Endometrial microvascular endothelial cells (primary cell): ENCODE data around the gene DOK1. TPM values are rescaled to one million over a fixed set of nuclear protein-coding genes. Genes with fewer than 3 reads are reported as not detected.

ENCODE experiments used
- in situ Hi-C: cut with HindIII; loops from 2 replicates; pipeline ENCODE4 v1.10.0; 2017; ENCODE audit warnings: low sequenced_read_pairs, low pct_unique_long_range_greater_than_20kb; ENCODE audit errors: inconsistent ontology term
- total RNA-seq: library from RNA; depleted of rRNA; stranded (reverse); fragments of >200 nt; gene quantifications from one replicate; pipeline ENCODE4 v1.2.3, GENCODE V29; 2015; ENCODE audit errors: inconsistent ontology term

Gene DOK1
- total RNA-seq, 1 donor from 2014 or later = 9.1 TPM

DNA sequence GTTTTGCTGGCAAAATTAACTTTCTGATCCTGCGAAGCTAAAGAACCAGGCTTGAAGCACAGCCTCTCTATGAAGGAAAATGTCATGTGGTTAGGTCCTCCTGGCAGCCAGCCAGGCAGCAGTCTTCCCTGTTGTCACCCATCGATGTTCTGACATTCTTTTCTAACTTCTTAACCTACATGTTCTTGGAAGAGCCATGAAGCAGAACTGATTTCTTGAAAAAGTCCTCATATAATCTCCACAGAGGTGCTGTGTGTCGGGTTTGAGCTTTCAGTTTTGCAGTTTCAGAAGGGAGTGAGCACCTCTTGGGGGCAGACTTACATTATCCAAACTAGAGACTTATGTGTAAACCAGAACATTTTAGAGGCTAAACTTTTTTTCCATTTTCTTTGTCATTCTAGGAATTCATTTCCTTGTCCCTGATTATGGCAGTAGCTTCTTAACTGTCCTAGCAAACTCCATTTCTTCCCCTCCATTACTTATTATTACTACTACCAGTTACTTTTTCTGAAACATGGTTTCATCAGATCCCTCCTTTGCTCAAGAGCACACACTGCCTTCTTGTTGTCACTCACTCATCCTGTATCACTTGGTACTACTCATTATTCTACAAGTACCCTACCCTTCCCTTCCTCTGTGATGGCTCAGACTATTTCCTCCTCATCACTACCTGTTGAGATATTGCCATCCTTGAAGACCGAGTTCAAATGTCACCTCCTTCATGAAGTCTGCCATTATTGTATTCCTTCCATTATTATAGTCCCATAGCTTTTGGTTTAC lies 31.1 kb downstream of the DOK1 start:
- in situ Hi-C loops = no loop called here

DNA sequence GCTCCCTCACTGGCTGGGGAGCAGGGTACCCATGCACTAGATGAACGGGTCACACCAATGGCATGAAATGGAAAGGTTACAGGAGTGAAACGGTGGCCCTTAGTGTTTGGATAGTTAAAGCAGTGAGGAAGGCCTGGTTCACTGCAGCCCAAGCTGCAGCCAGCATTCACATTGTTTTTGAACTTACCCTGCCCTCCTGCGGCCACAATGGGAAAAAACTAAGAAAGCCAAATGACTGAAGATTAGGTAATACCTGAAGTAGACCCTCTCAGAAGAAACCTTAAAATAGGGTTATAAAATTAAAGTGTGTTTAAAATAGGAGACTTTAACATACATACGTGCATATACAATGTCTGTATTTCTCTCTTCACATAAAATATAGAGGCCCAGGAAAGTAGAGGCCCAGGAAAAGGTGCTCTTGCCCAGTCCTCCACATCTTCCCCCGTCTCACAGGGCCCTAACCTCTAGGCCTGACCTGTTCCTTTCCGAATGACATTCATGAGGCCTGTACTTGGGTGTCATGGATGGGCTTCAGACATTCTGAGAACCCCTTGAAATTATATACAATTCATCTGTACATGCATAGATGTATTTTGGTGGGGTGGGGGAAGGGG lies 33.3 kb downstream of the DOK1 start:
- in situ Hi-C loops = no loop called here

DNA sequence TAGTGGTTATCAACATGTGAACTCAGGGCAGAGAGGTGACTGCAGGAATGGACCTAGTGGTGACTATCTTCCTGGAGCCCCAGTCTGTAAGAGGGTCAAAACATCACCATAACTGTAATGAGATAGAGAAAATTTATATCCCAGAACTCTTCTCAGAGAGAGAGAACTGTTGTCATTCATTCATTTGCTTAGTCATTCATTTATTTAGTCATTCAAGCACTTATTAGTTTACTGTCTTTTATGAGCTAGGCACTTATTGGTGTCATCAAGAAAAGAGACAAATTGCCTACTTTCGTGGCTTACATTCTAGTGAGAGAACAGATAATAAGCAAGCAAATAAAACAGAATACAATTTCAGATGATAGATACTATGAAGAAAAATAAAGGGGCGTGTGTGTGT lies 34.1 kb downstream of the DOK1 start:
- in situ Hi-C loops = no loop called here

DNA sequence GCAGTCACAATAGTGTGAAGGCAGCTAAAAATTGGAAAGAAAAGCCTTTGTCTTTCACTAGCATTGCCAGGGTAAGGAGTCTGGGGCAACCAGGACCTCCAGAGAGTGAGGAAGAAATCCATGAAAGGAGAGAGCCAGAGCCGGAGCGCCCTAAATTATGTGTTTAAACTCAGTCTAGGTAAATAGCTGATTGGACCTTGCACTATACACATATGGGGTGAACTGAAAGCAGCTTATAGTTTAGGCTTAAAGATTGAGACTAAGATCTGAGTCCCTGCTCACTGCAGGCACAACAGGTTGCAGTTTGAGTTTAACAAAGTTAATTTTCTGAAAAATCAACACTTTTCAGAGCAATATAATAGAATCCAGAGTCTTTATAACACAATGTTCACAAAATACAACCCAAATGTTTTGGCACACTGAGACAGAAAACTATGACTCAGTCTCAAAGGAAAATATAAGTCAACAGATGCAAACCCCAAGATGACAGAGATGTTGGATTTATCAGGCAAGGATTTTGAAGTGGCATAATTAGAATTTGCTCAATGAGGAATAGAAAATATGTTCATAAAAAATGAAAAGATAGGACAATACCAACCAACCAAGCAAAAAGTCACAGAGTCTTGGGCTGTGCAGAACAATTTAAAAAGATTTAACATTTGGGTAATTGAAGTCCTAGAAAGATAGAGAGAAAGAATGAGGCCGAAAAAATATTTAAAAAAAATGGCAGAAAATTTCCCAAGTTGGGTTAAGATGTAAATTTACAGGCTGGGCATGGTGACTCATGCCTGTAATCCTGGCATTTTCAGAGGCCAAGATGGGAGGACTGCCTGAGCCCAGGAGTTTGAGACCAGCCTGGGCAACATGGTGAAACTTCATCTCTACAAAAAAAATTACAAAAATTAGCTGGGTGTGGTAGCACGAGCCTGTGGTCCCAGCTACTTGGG lies 39.6 kb downstream of the DOK1 start:
- in situ Hi-C loops = no loop called here

DNA sequence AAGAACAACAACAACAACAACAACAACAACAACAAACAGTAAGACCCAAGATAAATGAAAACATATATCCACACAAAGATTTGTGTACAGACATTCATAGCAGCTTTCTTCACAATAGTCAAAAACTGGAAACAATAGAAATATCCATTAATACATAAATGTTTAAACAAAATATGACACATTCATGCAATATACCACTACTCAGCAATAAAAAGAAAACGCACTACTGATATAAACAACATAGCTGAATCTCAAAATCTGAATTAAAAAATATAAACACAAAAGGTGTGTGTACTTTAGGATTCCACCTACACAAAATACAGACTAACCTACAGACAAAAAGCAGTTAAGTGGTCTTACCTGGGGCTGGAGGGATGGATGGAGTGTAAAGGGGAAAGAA lies 42.1 kb downstream of the DOK1 start:
- in situ Hi-C loops = no loop called here

DNA sequence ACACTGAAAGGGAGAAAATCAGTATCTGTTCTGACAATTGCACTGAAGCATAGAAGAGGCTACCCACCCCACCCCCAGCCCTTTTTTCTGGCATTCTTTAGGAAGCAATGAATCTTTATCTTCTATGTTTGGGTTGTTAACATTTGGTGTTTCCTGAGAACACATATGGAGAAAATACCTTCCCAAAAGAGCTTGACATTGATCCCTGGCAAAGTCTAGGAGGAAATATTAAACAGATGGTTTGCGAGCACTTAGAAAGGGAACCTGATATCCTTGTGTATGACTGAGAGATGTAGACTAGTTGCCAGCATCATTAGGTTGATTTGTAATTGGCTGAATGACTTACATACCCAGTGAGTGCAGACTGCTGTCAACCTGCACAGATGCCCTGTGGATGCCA lies 42.9 kb downstream of the DOK1 start:
- in situ Hi-C loops = no loop called here

DNA sequence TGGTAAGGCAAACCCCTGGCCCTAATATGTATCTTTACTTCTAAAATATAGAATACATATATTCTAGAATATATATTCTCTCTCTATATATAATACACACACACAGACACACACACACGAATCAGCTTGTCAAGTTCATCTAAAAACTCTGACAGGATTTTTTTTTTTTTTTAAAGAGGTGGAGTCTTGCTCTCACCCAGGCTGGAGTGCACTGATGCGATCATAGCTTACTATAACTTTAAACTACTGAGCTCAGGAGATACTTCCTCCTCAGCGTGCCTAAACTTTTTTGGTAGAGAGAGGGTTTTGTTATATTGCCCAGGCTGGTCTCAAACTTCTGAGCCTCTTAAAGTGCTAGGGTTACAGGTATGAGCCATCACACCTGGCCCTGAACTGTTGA lies 45.2 kb downstream of the DOK1 start:
- in situ Hi-C loops = no loop called here

DNA sequence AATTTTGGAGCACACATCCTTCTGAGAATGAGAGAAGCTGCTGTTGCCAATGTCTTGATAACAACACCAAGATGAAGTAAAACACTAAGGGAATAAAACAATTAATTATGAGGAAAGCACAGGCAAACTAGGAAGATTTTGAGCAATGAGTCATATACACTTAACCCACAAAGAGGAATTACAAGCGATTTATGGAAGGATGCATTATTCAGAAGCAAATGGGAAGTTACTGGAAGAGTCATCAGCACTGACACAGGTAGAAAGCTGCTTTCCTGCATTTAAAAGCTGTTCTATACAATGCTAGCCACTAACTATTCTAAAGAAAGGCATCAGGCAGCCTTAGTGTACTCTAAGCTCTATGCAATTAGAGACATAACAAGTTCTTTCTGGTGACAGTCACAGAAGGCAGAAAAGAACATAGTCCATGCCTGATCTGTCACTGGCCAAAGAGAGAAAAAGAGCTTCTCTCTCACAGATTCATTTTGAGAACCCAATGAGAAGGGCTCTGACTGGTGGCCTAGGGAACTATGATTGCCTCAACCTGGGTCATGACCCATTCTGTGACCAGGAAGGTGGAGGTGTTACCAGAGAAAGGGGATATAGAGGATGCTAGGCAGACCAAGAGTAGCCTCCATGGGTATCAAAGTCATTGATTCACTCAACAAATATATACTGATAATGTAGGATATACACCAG lies 48.2 kb downstream of the DOK1 start:
- in situ Hi-C loops = no loop called here

DNA sequence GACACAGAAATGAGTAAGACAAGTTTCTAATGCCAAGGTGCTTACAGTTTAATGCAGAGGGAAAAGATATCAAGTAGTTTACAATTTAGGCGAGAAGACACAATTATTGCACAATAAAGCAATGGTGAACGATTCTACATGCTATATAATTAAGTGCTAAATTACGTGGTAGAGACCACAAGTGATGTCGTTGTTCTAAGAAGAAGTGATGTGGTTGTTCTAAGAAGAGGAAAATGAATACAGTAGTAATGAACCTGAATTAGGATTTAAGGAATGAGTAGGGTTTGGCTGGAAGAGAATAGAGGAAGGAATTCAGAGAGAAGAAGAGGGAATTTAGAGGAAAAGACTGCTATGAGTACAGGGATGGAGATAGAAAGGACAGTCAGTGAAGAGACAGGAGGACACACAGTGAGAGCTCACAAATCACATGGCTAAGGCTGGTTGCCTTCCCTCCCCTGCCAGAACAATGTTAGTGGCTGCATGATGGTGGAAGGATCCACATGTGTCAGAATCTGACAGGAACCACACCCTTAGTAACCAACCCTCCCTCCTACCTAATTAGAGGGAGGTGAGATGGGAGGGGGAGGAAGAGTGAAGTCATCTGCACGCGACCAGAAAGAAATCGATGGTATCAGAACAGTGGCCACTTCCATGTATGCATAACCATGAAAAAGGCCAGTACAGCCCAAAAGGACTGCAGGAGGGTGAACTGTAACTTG lies 48.9 kb downstream of the DOK1 start:
- in situ Hi-C loops = no loop called here

DNA sequence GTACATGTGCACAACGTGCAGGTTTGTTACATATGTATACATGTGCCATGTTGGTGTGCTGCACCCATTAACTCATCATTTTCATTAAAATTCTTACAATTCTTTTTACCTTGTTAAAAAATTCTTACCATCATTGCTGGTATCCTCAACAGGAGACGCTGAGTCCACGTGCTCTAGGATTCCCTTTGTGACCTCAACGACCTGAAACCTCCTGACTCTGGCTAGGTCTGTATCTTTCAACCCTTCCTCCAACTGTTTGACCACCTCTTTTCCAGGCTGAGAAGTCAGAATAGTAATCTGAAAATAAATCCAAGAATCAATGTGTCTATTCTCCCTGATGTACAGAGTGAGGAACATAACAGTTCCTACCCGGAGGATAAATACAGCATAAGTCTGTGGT lies 52.4 kb downstream of the DOK1 start:
- in situ Hi-C loops = no loop called here

Other genes starting within 250 kb of the DOK1 start
- 0.37 TPM for gene SLC4A5, start 211.3 kb upstream of the DOK1 start, total RNA-seq
- gene DCTN1, start 174.4 kb upstream of the DOK1 start, total RNA-seq = 121 TPM
- 0.46 TPM for gene C2orf81, start 133.1 kb upstream of the DOK1 start, total RNA-seq
- 28.4 TPM for gene WDR54, start 133.0 kb upstream of the DOK1 start, total RNA-seq
- gene RTKN, start 112.8 kb upstream of the DOK1 start, total RNA-seq = 1.0 TPM
- 13.2 TPM for gene INO80B, start 99.6 kb upstream of the DOK1 start, total RNA-seq
- gene WBP1, start 96.3 kb upstream of the DOK1 start, total RNA-seq = 40.0 TPM
- 92.7 TPM for gene MOGS, start 89.3 kb upstream of the DOK1 start, total RNA-seq
- 29.5 TPM for gene MRPL53, start 82.0 kb upstream of the DOK1 start, total RNA-seq
- gene CCDC142, start 71.7 kb upstream of the DOK1 start, total RNA-seq = 7.1 TPM
- gene TTC31, start 71.6 kb upstream of the DOK1 start, total RNA-seq = 33.7 TPM
- gene LBX2, start 55.1 kb upstream of the DOK1 start, total RNA-seq = 2.5 TPM
- gene PCGF1, start 47.0 kb upstream of the DOK1 start, total RNA-seq = 17.2 TPM
- not detected for gene TLX2, start 40.3 kb upstream of the DOK1 start, total RNA-seq
- gene DQX1, start 28.5 kb upstream of the DOK1 start, total RNA-seq = 0.19 TPM
- 135 TPM for gene AUP1, start 25.0 kb upstream of the DOK1 start, total RNA-seq
- 42.1 TPM for gene HTRA2, start 24.8 kb upstream of the DOK1 start, total RNA-seq
- 0.65 TPM for gene LOXL3, start 778 bp upstream of the DOK1 start, total RNA-seq
- gene M1AP, start 93.6 kb downstream of the DOK1 start, total RNA-seq = 0.09 TPM
- 13.2 TPM for gene SEMA4F, start 99.5 kb downstream of the DOK1 start, total RNA-seq